HG02938 (cell line): Measurements from ENCODE around the gene SNX7.
A peak's percentile ranks its signal among the peaks of the same experiment; 100 is the strongest.

ENCODE experiments used
- ATAC-seq: cut with Tn5 transposase; IDR thresholded peaks from one replicate; pipeline ENCODE4 v1.9.1; 2021; ENCODE audit warnings: mild to moderate bottlenecking, moderate library complexity; ENCODE audit not compliant: unreplicated experiment

Gene SNX7

GRCh38 chr1:98693385-98693784 lies 31.9 kb downstream of the SNX7 start:
- ATAC-seq, result no peak

- ATAC-seq, result no peak
Observed at GRCh38 chr1:98696077-98696476, 34.6 kb downstream of the SNX7 start.

GRCh38 chr1:98697781-98698180 lies 36.3 kb downstream of the SNX7 start:
- ATAC-seq, result no peak

GRCh38 chr1:98698625-98699024 lies 37.1 kb downstream of the SNX7 start:
- no peak for ATAC-seq

- no peak for ATAC-seq
Observed at GRCh38 chr1:98700228-98700627, 38.7 kb downstream of the SNX7 start.

- ATAC-seq, result no peak
Observed at GRCh38 chr1:98702976-98703375, 41.5 kb downstream of the SNX7 start.

GRCh38 chr1:98704474-98704873 lies 43.0 kb downstream of the SNX7 start:
- no peak for ATAC-seq

GRCh38 chr1:98704971-98705370 lies 43.5 kb downstream of the SNX7 start:
- ATAC-seq, result no peak

- no peak for ATAC-seq
Observed at GRCh38 chr1:98705591-98705990, 44.1 kb downstream of the SNX7 start.

- no peak for ATAC-seq
Observed at GRCh38 chr1:98706173-98706843, 44.8 kb downstream of the SNX7 start.

GRCh38 chr1:98707556-98707955 lies 46.0 kb downstream of the SNX7 start:
- no peak for ATAC-seq

- ATAC-seq, result no peak
Observed at GRCh38 chr1:98709906-98710305, 48.4 kb downstream of the SNX7 start.

GRCh38 chr1:98723574-98723973 lies 62.1 kb downstream of the SNX7 start:
- ATAC-seq, result no peak

- ATAC-seq, result peak; percentile 61
Observed at GRCh38 chr1:98732985-98733781, 71.7 kb downstream of the SNX7 start.

- ATAC-seq, result peak; percentile 10
Observed at GRCh38 chr1:98733782-98734112, 72.2 kb downstream of the SNX7 start.

- no peak for ATAC-seq
Observed at GRCh38 chr1:98735756-98736155, 74.2 kb downstream of the SNX7 start.

GRCh38 chr1:98737835-98738234 lies 76.3 kb downstream of the SNX7 start:
- ATAC-seq, result no peak

- no peak for ATAC-seq
Observed at GRCh38 chr1:98739762-98740161, 78.2 kb downstream of the SNX7 start.

GRCh38 chr1:98741164-98741563 lies 79.6 kb downstream of the SNX7 start:
- ATAC-seq, result no peak

- ATAC-seq, result peak; percentile 49
Observed at GRCh38 chr1:98749152-98749756, 87.7 kb downstream of the SNX7 start.

GRCh38 chr1:98754176-98754575 lies 92.7 kb downstream of the SNX7 start:
- no peak for ATAC-seq

GRCh38 chr1:98761219-98761865 lies 99.8 kb downstream of the SNX7 start:
- no peak for ATAC-seq
